KMS-11 (cell line): ENCODE results near the gene PNMA6A.
"Not testable (repeated sequence)": the region's sequence is repeated elsewhere in the genome, so short reads cannot be mapped to it uniquely, and the experiment has no call there.

Experiments used
- H2AFZ ChIP-seq: fragments of 200-600 bp; sonication (generic); 2 replicates; pipeline ENCODE4 v1.6.1; 2016; ENCODE audit warnings: antibody characterized with exemption, mixed run types, low read depth
- H3K27ac ChIP-seq: fragments of 200-600 bp; sonication (generic); 2 replicates; pipeline ENCODE4 v1.6.1; 2016; ENCODE audit warnings: mild to moderate bottlenecking, mixed run types
- H3K27me3 ChIP-seq: fragments of 200-600 bp; sonication (generic); 2 replicates; pipeline ENCODE4 v1.6.1; 2017; ENCODE audit warnings: mild to moderate bottlenecking, low read depth, mixed run types, moderate library complexity; ENCODE audit not compliant: insufficient read depth
- H3K36me3 ChIP-seq: fragments of 200-600 bp; sonication (generic); 2 replicates; pipeline ENCODE4 v1.6.1; 2017; ENCODE audit warnings: mild to moderate bottlenecking, mixed run types; ENCODE audit not compliant: insufficient read depth
- H3K4me1 ChIP-seq: fragments of 200-600 bp; sonication (generic); 2 replicates; pipeline ENCODE4 v1.6.1; 2016; ENCODE audit warnings: mild to moderate bottlenecking, low read depth, mixed run types; ENCODE audit not compliant: poor library complexity, severe bottlenecking
- H3K4me2 ChIP-seq: fragments of 200-600 bp; sonication (generic); 2 replicates; pipeline ENCODE4 v1.7.0; 2016; ENCODE audit warnings: mild to moderate bottlenecking, mixed run types
- H3K4me3 ChIP-seq: fragments of 200-600 bp; sonication (generic); IDR thresholded peaks from 2 replicates; pipeline ENCODE4 v1.6.1; 2017; ENCODE audit warnings: low read depth, low read length, mixed read lengths; ENCODE audit not compliant: insufficient read depth
- H3K79me2 ChIP-seq: fragments of 200-600 bp; sonication (generic); 2 replicates; pipeline ENCODE4 v1.6.1; 2016; ENCODE audit warnings: low read depth, mixed run types; ENCODE audit not compliant: insufficient read depth
- H3K9ac ChIP-seq: fragments of 200-600 bp; sonication (generic); 2 replicates; pipeline ENCODE4 v1.6.1; 2016; ENCODE audit warnings: mild to moderate bottlenecking, mixed run types
- H4K20me1 ChIP-seq: fragments of 200-600 bp; sonication (generic); 2 replicates; pipeline ENCODE4 v1.6.1; 2016; ENCODE audit warnings: mild to moderate bottlenecking, mixed run types; ENCODE audit not compliant: insufficient read depth
- TF ChIP-seq, protein P1 (sequence below): fragments of 200-600 bp; sonication (generic); conservative IDR thresholded peaks from 2 replicates; pipeline ENCODE4 v1.6.1; 2017; ENCODE audit warnings: low read depth, mild to moderate bottlenecking, antibody characterized with exemption, low read length, moderate library complexity, mixed read lengths

The PNMA6A gene

DNA sequence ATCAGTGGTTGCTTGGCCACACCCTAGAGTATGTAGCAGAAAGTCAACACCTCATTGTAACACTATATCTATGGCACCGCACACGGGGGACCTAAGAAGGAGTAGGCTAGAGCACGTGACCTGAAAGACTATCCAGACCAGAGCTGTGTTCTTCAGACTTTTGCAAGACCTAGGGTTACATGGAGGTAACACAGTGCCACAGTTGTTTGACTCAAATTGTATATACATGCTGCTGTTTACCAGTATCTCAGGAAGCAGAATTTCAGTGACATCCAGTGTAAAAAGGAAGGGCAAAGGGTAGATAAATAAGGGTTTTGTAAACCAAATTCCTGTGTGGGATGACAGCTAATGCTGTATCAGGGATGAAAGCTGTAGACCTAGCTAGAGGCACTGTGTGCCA is 30.2 kb downstream of the PNMA6A start:
- H3K79me2 ChIP-seq, result no peaks in the 10 kb centered on the region
- peaks cover 10% of the 10 kb centered on the region for H3K4me1 ChIP-seq
- H3K4me3 ChIP-seq, result no peak overlapping the region
- H3K4me2 ChIP-seq, result no peak overlapping the region
- H3K9ac ChIP-seq, result no peak overlapping the region
- TF ChIP-seq, protein P1, sequence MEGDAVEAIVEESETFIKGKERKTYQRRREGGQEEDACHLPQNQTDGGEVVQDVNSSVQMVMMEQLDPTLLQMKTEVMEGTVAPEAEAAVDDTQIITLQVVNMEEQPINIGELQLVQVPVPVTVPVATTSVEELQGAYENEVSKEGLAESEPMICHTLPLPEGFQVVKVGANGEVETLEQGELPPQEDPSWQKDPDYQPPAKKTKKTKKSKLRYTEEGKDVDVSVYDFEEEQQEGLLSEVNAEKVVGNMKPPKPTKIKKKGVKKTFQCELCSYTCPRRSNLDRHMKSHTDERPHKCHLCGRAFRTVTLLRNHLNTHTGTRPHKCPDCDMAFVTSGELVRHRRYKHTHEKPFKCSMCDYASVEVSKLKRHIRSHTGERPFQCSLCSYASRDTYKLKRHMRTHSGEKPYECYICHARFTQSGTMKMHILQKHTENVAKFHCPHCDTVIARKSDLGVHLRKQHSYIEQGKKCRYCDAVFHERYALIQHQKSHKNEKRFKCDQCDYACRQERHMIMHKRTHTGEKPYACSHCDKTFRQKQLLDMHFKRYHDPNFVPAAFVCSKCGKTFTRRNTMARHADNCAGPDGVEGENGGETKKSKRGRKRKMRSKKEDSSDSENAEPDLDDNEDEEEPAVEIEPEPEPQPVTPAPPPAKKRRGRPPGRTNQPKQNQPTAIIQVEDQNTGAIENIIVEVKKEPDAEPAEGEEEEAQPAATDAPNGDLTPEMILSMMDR, result no peak
- H3K27ac ChIP-seq, result no peak overlapping the region
- H3K36me3 ChIP-seq, result no peaks in the 10 kb centered on the region
- H4K20me1 ChIP-seq, result no peaks in the 10 kb centered on the region
- H3K27me3 ChIP-seq, result no peaks in the 10 kb centered on the region
- no peak overlapping the region for H2AFZ ChIP-seq

GRCh38 chrX:153104959-153105358 is 32.7 kb downstream of the PNMA6A start:
- not testable (repeated sequence) for H3K4me2 ChIP-seq, H3K79me2 ChIP-seq, H3K27ac ChIP-seq, H3K4me3 ChIP-seq, H3K9ac ChIP-seq, H3K36me3 ChIP-seq, H4K20me1 ChIP-seq, H3K27me3 ChIP-seq, H3K4me1 ChIP-seq, H2AFZ ChIP-seq

GRCh38 chrX:153106092-153106801 is 34.0 kb downstream of the PNMA6A start:
- H3K4me3 ChIP-seq, H3K4me2 ChIP-seq, H3K79me2 ChIP-seq, H3K36me3 ChIP-seq, H4K20me1 ChIP-seq, H3K4me1 ChIP-seq, H3K27me3 ChIP-seq: not testable (repeated sequence)
- peak overlapping the region; percentile 66 for H2AFZ ChIP-seq
- H3K27ac ChIP-seq, result peak overlapping the region; percentile 48; the same call in 1 of the 2 replicates
- peak overlapping the region; percentile 6; the same call in 1 of the 2 replicates for H3K9ac ChIP-seq

GRCh38 chrX:153110735-153111134 is 38.5 kb downstream of the PNMA6A start:
- H4K20me1 ChIP-seq, H3K4me1 ChIP-seq, H3K79me2 ChIP-seq, H3K27ac ChIP-seq, H3K27me3 ChIP-seq, H3K9ac ChIP-seq, H3K36me3 ChIP-seq, H3K4me3 ChIP-seq, H3K4me2 ChIP-seq, H2AFZ ChIP-seq: not testable (repeated sequence)

- not testable (repeated sequence) for H3K9ac ChIP-seq, H3K4me3 ChIP-seq, H2AFZ ChIP-seq, H3K4me2 ChIP-seq, H3K27me3 ChIP-seq, H4K20me1 ChIP-seq, H3K79me2 ChIP-seq, H3K4me1 ChIP-seq, H3K27ac ChIP-seq, H3K36me3 ChIP-seq
These were observed 41.6 kb downstream of the PNMA6A start for GRCh38 chrX:153113851-153114250.

DNA sequence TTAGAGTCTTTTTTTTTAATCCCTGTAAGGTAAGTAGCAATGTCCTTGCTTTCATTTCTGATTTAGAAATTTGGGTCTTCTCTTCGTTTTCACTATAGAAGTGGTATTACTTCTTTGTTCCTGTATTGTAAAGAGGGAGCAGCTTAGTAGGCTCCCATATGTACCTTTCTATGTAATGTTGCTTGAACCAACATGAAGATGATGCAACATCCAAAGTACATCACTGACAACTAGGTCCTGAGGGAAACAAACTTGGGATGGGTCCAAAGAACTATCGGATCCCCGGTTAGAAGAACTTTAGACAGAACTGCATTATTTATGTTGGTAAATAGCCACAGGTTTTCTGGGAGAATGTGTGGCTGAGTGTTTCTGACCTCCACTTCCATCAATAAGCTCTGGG is 45.5 kb downstream of the PNMA6A start:
- not testable (repeated sequence) for H3K27me3 ChIP-seq, H3K79me2 ChIP-seq, H2AFZ ChIP-seq, H3K4me3 ChIP-seq, H3K27ac ChIP-seq, H3K9ac ChIP-seq, H3K4me2 ChIP-seq, H3K36me3 ChIP-seq, H4K20me1 ChIP-seq, H3K4me1 ChIP-seq

DNA sequence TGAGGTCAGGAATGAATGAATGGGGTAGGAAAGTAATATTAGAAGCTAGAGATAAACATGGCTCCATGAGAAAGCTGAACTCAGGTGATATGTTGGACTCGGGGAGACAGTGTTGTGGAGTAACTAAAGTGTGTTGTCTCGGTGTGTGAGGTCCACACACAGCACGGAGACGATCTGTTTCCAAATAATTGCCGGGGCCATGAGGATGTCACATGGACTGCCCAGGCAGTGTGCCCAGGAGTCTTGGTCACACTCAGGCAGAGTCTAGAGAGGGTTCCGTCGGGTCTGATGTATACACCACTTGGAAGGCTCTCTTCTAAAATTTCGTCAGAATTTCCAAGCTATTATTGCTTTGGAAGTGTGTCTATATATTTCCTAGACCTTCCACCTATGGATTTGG is 48.0 kb downstream of the PNMA6A start:
- not testable (repeated sequence) for H2AFZ ChIP-seq, H3K4me2 ChIP-seq, H3K79me2 ChIP-seq, H3K4me1 ChIP-seq, H3K27ac ChIP-seq, H3K4me3 ChIP-seq, H3K27me3 ChIP-seq, H3K36me3 ChIP-seq, H4K20me1 ChIP-seq, H3K9ac ChIP-seq

- H3K4me2 ChIP-seq, H3K4me3 ChIP-seq, H3K79me2 ChIP-seq, H3K36me3 ChIP-seq, H3K27me3 ChIP-seq, H3K27ac ChIP-seq, H3K9ac ChIP-seq, H3K4me1 ChIP-seq, H4K20me1 ChIP-seq, H2AFZ ChIP-seq: not testable (repeated sequence)
These were observed 51.2 kb downstream of the PNMA6A start for GRCh38 chrX:153123468-153123867.
